ENCODE results near the gene SRSF12.

DNA sequence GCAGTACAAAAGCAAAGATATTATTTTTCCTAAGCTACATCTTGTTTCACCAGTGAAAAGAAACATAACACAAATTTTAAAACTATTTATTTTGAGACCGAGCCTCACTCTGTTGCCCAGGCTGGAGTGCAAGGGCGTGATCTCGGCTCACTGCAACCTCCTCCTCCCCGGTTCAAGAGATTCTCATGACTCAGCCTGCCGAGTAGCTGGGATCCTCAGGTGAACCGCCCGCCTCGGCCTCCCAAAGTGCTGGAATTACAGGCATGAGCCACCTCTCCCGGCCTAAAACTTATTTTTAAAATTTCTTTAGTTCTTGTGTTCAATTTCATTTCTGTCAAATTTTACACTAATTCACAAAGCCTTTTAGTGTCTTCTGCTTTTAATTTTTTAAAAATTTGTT, 5.9 kb downstream of the SRSF12 start:
- TF ChIP-seq, protein P1, sequence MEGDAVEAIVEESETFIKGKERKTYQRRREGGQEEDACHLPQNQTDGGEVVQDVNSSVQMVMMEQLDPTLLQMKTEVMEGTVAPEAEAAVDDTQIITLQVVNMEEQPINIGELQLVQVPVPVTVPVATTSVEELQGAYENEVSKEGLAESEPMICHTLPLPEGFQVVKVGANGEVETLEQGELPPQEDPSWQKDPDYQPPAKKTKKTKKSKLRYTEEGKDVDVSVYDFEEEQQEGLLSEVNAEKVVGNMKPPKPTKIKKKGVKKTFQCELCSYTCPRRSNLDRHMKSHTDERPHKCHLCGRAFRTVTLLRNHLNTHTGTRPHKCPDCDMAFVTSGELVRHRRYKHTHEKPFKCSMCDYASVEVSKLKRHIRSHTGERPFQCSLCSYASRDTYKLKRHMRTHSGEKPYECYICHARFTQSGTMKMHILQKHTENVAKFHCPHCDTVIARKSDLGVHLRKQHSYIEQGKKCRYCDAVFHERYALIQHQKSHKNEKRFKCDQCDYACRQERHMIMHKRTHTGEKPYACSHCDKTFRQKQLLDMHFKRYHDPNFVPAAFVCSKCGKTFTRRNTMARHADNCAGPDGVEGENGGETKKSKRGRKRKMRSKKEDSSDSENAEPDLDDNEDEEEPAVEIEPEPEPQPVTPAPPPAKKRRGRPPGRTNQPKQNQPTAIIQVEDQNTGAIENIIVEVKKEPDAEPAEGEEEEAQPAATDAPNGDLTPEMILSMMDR (conservative IDR thresholded peaks at IDR 0.05) = no peak
- no peak for TF ChIP-seq ZFX (IDR thresholded peaks at IDR 0.05)
